Fibroblast of skin of right biceps (primary cell): Measurements from ENCODE around the gene RHOT1.
"Not testable (repeated sequence)": the region's sequence is repeated elsewhere in the genome, so short reads cannot be mapped to it uniquely, and the experiment has no call there.

ENCODE experiments used
- DNase-seq: peaks from one replicate; pipeline ENCODE4 v3.0.0-alpha.2; 2013

RHOT1 gene

DNA sequence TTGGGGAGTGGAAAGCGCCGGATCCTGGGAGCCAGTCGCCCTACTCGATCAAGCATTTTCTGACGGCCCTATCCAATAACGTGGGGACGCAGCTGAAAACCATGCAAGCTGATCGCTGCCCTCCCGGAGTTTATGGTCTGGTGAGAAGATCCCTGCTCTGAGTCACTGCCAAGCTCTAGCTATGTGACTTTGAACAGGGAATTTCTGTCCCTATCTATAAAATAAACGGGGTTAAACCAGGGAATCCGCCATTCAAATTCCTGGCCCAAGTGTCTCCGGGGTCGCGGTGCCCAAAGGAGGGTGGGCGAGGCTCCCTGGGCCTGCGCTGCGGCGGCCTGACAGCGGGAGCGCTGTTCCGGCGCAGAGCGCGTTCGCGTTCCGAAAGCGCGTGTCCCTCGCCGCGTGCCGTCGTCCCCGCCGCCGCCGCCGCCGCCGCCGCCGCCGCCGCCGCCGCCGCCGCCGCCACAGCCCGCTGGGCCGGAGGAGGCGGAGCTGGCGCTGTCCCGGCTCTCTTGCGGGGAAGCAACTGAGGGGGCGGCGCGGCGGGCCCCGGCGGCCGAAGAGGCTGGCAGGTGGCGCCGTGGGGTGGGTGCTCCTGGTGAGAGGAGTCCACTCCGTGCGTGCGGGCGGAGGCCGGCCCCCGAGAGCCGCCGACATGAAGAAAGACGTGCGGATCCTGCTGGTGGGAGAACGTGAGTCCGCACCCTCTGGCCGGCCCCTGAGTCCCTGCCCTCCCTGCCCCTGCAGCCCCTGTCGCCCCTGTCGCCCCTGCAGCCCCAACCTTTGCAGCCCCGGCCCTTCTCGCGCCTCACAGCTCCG lies at the start of gene RHOT1:
RHOT1 (plus strand) TSS at position 465 of the 819 bp plus-strand sequence; CDS start at position 656, 191 bp downstream.
- peak; percentile 89 for DNase-seq

- DNase-seq: no peak
Observed at GRCh38 chr17:32099686-32100085, 42.6 kb upstream of the RHOT1 start.

DNA sequence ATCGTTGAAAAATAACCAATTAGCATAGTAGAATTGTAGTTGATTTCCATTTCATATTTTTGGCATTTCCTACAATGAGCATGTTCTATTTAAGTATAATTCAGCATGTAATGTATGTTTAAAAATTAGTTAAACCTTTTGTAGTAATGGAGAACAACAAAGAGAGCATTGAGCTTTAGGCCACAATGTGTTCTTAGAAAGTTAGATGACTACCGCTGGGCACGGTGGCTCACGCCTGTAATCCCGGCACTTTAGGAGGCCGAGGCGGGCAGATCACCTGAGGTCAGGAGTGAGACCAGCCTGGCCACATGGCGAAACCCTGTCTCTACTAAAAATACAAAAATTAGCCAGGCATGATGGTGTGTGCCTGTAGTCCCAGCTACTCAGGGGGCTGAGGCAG lies 42.0 kb upstream of the RHOT1 start:
- DNase-seq: not testable (repeated sequence)

GRCh38 chr17:32100971-32101631 lies 41.2 kb upstream of the RHOT1 start:
- no peak for DNase-seq

DNA sequence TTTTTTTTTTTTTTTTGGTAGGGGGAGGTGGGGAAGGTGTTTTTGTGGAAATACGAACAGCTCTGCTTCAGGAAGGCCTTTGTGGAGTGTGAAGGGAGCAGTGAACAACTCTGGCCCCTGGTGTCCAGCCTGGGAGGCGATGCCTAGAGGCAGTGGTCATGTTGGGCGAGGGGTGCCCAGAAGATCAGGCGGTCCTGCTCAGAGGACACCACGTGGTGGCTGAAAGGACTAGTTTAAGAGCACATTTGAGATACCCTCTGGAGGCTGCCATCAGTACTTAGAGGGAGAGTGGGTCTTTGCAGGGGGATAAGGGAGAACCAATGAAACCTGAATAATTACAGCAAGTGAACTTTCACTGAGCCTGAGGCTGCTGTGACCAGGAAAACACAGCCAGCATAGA lies 40.1 kb upstream of the RHOT1 start:
- no peak for DNase-seq

DNA sequence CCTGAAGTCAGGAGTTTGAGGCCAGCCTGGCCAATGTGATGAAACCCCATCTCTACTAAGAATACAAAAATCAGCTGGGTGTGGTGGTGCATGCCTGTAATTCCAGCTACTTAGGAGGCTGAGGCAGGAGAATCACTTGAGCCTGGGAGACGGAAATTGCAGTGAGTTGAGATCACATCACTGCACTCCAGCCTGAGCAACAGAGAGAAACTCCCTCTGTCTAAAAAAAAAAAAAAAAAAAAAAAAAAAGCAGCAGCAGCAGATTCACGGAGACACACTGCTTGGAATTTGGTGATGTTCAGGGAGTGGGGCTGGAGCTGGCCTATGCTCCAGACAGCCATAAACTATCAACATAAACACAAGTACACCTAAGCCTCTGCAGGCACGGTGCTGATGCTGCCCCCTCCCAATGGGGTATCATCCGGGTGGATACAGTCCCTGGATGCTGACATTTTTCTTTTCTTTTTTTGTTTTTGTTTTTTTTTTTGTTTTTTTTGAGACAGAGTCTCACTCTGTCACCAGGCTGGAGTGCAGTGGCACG lies 39.6 kb upstream of the RHOT1 start:
- peak; percentile 47 for DNase-seq

DNA sequence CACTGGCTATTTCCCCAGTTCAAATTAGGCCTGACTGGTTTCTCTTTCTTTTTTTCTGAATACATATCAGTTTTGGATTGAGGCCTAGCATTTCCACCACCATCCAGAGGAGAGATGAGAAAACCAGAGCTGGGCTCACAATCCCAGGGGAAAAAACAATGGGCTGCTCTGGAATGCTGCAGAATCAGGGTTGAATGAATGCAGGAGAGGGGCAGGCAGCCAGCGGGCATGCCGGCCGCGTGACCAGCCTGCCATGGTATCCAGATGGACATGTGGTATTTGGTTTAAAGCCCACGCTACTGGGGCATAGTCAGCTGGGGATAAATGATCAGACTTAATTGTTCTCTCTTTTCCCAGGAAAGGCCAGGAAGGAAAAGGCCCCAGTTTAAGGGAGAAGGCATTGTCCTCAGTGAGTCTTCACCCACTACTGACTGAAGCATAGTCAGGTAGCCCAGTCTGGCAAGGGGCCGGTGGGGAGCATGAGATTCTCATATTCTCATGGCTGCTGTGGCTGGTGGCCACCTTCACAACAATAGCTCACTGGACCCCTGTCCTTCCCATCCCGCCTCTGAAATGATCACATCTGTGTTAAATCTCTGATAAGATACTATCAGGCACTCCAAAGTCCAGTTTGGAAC lies 38.7 kb upstream of the RHOT1 start:
- no peak for DNase-seq

DNA sequence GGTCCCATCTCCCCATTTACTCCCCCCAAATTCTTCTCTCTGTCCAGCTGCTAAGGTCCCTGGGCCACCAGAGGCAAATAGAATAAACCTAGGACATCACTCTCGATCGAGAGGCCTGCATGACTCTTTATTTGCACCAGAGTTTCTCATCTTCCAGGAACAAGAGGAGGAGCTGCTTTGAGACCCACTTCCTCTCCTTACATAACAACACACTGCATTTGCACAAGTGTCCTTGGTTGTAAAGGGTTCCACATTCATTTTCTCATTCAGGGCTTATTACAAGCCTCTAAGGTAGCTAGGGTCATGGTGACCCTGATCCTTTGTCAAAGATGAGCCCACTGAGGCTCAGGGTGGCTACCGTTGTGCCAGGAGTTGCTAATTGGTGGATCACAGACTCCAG lies 38.1 kb upstream of the RHOT1 start:
- no peak for DNase-seq

GRCh38 chr17:32106471-32106981 lies 35.8 kb upstream of the RHOT1 start:
- DNase-seq: not testable (repeated sequence)

DNA sequence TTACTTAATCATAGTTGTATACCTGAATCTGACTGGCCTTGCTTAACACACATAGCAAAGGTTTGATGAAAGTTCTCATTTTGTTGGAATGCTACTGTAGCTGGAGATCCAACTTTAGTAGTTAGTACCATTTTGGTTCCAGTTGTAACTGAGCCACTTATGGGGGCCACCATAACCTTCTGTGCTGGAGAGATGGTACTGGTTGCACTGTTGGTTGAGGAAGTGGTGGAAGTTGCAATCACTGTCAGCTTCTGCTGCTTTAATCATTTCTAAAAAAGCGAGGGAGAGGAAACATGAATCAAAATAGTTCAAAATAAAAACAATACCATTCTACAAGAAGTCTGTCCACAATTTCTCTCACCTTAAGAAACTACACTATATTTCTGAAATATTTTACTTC lies 35.1 kb upstream of the RHOT1 start:
- not testable (repeated sequence) for DNase-seq

- no peak for DNase-seq
Observed at GRCh38 chr17:32110596-32110995, 31.7 kb upstream of the RHOT1 start.

DNA sequence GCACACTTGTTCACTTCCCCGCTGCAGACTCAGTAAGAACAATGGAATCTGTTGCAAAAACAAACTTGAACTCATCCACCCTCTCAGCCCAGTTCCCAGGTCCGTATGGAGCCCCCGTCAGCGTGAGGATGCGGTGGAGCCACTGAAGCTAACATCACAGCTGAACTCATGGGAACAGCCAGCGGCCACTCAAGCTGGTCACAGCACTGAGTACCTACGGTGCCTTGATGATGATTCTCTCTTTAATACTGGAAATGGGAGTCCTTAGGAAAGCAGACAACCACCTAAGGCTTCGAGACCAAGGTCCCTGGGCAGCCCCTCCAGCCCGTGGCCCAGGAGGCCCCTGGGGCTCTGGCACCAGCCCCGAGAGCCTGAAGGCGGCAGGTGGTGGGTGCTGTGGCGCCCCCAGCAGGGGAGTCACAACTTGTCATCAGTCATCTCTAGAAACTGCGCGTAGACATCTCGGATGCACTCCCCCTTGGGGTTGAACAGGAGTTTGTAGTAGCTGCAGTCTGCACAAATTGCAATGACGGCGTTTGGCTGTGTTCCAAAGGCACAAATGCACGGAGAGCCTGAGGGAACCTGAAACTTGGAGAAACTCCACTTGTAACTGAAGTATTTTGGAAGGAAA lies 31.0 kb upstream of the RHOT1 start:
- peak; percentile 65 for DNase-seq

GRCh38 chr17:32112416-32112815 lies 29.9 kb upstream of the RHOT1 start:
- DNase-seq: no peak

- no peak for DNase-seq
Observed at GRCh38 chr17:32114536-32114935, 27.8 kb upstream of the RHOT1 start.

- DNase-seq: not testable (repeated sequence)
Observed at GRCh38 chr17:32115546-32115945, 26.8 kb upstream of the RHOT1 start.

- no peak for DNase-seq
Observed at GRCh38 chr17:32116937-32117336, 25.4 kb upstream of the RHOT1 start.

- DNase-seq: no peak
Observed at GRCh38 chr17:32117399-32117798, 24.9 kb upstream of the RHOT1 start.

GRCh38 chr17:32118088-32118487 lies 24.2 kb upstream of the RHOT1 start:
- not testable (repeated sequence) for DNase-seq

DNA sequence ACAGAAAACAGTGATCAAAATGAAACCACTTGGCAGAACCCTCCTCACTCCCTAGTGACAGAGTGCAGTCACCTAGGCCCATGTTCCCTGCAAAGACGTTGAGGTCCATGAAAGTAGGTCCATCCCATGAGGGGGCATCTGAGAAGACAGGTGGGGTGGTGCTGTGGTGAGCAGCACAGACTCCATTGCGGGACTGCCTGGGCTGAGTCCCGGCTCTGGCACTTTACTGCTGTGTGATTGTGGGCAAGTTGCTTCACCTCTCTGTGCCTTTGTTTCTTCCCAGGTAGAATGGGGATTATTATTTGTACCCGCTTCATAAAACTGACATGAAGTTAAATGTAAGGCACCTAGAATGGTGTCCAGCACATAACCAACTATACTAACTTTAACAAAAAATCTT lies 23.5 kb upstream of the RHOT1 start:
- DNase-seq: no peak

DNA sequence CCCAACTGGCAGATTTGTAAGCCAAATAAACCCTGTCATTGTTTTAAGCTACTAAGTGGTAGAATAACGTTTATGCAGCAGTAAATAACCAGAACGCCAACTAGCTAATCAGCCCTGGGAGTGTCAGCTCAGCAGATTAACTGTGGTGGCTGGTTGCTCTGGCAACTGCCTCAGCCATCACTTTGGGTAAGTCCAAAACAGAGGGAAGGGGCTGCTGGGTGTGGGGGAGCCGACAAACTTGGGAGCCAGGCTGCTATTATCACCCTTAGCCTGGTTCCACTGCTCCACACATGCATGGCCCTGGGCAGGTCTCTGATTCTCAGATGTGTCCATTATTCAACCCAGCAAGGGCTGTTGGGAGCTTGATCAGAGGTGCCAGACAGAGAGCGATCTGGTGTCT lies 22.2 kb upstream of the RHOT1 start:
- no peak for DNase-seq

DNA sequence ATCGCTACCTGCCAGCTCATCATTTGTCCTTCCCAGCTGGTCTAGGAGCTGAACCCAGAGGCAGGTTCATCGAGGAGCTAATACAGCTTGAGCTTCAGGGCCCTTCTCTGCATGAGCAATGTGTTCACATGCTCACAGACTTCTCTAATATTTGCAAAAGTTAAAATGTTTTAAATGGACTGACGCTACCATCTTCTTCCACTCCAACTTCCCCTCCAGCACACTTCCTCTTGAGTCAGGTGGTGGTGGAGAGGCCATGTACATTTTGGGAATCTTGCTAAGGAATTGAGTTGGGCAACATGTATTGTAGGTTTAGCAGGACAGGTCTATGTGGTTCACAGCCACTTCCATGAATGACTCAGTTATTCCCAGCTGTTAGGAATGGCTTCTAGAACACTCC lies 21.6 kb upstream of the RHOT1 start:
- no peak for DNase-seq

- no peak for DNase-seq
Observed at GRCh38 chr17:32123782-32124181, 18.5 kb upstream of the RHOT1 start.
